AG20443 (cell line): Measurements from ENCODE around the gene TVP23A.
"Not testable (repeated sequence)": the region's sequence is repeated elsewhere in the genome, so short reads cannot be mapped to it uniquely, and the experiment has no call there.

Source experiments
- DNase-seq: peaks from one replicate; pipeline ENCODE4 v3.0.0; 2012; ENCODE audit warnings: low spot score, mixed read lengths

The TVP23A gene

GRCh38 chr16:10835281-10835931 lies 16.8 kb upstream of the TVP23A start:
- no peak for DNase-seq

GRCh38 chr16:10834766-10835165 lies 16.2 kb upstream of the TVP23A start:
- no peak for DNase-seq

GRCh38 chr16:10834130-10834529 lies 15.5 kb upstream of the TVP23A start:
- no peak for DNase-seq

- DNase-seq: no peak
Observed at GRCh38 chr16:10833271-10833670, 14.7 kb upstream of the TVP23A start.

- DNase-seq: no peak
Observed at GRCh38 chr16:10831894-10832886, 13.6 kb upstream of the TVP23A start.

GRCh38 chr16:10830240-10830639 lies 11.6 kb upstream of the TVP23A start:
- DNase-seq: not testable (repeated sequence)

- not testable (repeated sequence) for DNase-seq
Observed at GRCh38 chr16:10829390-10830098, 10.9 kb upstream of the TVP23A start.

GRCh38 chr16:10828851-10829366 lies 10.3 kb upstream of the TVP23A start:
- peak; percentile 83 for DNase-seq

GRCh38 chr16:10827691-10828341 lies 9.2 kb upstream of the TVP23A start:
- DNase-seq: peak; percentile 92

- no peak for DNase-seq
Observed at GRCh38 chr16:10824111-10824893, 5.7 kb upstream of the TVP23A start.

- DNase-seq: no peak
Observed at GRCh38 chr16:10822702-10823101, 4.1 kb upstream of the TVP23A start.

GRCh38 chr16:10820546-10820945 lies 2.0 kb upstream of the TVP23A start:
- no peak for DNase-seq

GRCh38 chr16:10817514-10817913 lies 1.1 kb downstream of the TVP23A start:
- no peak for DNase-seq

GRCh38 chr16:10813099-10813455 lies 5.5 kb downstream of the TVP23A start:
- DNase-seq: no peak

- no peak for DNase-seq
Observed at GRCh38 chr16:10812312-10813098, 6.1 kb downstream of the TVP23A start.

GRCh38 chr16:10809706-10810105 lies 8.9 kb downstream of the TVP23A start:
- DNase-seq: no peak

- no peak for DNase-seq
Observed at GRCh38 chr16:10808850-10809249, 9.7 kb downstream of the TVP23A start.

GRCh38 chr16:10808218-10808617 lies 10.4 kb downstream of the TVP23A start:
- no peak for DNase-seq

GRCh38 chr16:10806698-10807097 lies 11.9 kb downstream of the TVP23A start:
- no peak for DNase-seq

GRCh38 chr16:10805334-10805733 lies 13.3 kb downstream of the TVP23A start:
- DNase-seq: no peak
